K562 (cell line): ENCODE data around the gene MAP3K13. TPM values are rescaled to one million over a fixed set of nuclear protein-coding genes. Genes with fewer than 3 reads are reported as not detected.

Experiments used
- ASH1L ChIP-seq: fragments of 450-650 bp; IDR thresholded peaks from 2 replicates; pipeline ENCODE4 v1.6.1; 2018; ENCODE audit warnings: borderline replicate concordance, mild to moderate bottlenecking, low read depth; ENCODE audit not compliant: partially characterized antibody
- CHCHD3 ChIP-seq: fragments of 250-450 bp; sonication (Bioruptor Pico); IDR thresholded peaks from 2 replicates; pipeline ENCODE4 v2.1.2; 2022; ENCODE audit warnings: mild to moderate bottlenecking
- EP400 ChIP-seq: fragments of 450-650 bp; IDR thresholded peaks from 2 replicates; pipeline ENCODE4 v1.6.1; 2017; ENCODE audit warnings: antibody characterized with exemption, mild to moderate bottlenecking, moderate library complexity
- ETV1 ChIP-seq: fragments of 450-650 bp; conservative IDR thresholded peaks from 2 replicates; pipeline ENCODE4 v1.6.1; 2016; ENCODE audit warnings: missing genetic modification characterization, control low read depth, low read depth, missing compliant biosample characterization
- FOXP1 ChIP-seq: sonication (generic); formaldehyde crosslinking; IDR thresholded peaks from 2 replicates; pipeline ENCODE4 v1.8.0; 2022; ENCODE audit warnings: mild to moderate bottlenecking, missing genetic modification reagents
- GABPB1 ChIP-seq: sonication (generic); formaldehyde crosslinking; IDR thresholded peaks from 2 replicates; pipeline ENCODE4 v1.8.0; 2022; ENCODE audit warnings: mild to moderate bottlenecking, missing genetic modification reagents
- MGA ChIP-seq: fragments of 450-650 bp; IDR thresholded peaks from 2 replicates; pipeline ENCODE4 v1.6.1; 2016; ENCODE audit warnings: mild to moderate bottlenecking, moderate library complexity
- NFIC ChIP-seq: fragments of 450-650 bp; IDR thresholded peaks from 2 replicates; pipeline ENCODE4 v1.6.1; 2017; ENCODE audit warnings: mild to moderate bottlenecking, inconsistent platforms
- PHB2 ChIP-seq: fragments of 450-650 bp; IDR thresholded peaks from 2 replicates; pipeline ENCODE4 v1.6.1; 2017; ENCODE audit warnings: low read depth
- SRF ChIP-seq, 2 experiments: fragments of 250-450, 450-650 bp in 1 of 2; sonication (Bioruptor Pico) in 1 of 2; sonication (generic) in 1 of 2; formaldehyde crosslinking; IDR thresholded peaks; 2 replicates each; pipeline versions ENCODE4 v1.5.0 to v1.5.1; 2020 to 2022; ENCODE audit warnings: mild to moderate bottlenecking in 1 of 2, missing genetic modification reagents in 1 of 2
- TRIM24 ChIP-seq, 2 experiments: fragments of 450-650 bp; IDR thresholded peaks; 2 replicates each; pipeline ENCODE4 v1.6.1; 2016
- XRCC5 ChIP-seq: fragments of 200-400 bp; formaldehyde crosslinking; IDR thresholded peaks from 2 replicates; pipeline ENCODE4 v1.6.1; 2017; ENCODE audit warnings: low read depth, mild to moderate bottlenecking, low read length
- ZKSCAN8 ChIP-seq: fragments of 200-800 bp; sonication (Bioruptor generic); IDR thresholded peaks from 2 replicates; pipeline ENCODE4 v1.6.1; 2016; ENCODE audit warnings: missing genetic modification characterization, missing compliant biosample characterization
- ZNF165 ChIP-seq: fragments of 250-450 bp; sonication (Bioruptor Pico); IDR thresholded peaks from 2 replicates; pipeline ENCODE4 v1.4.0; 2020; ENCODE audit warnings: borderline replicate concordance
- polyA plus RNA-seq, 8 experiments: library from polyadenylated mRNA; depleted of rRNA in 4 of 8; stranded (reverse) in 5 of 8; unstranded in 3 of 8; fragments of >200 nt; fragmentation: Nextera tagmentation in 2 of 8; fragmentation: Illumina TruSeq in 1 of 8; extraction: Ambion mirVana in 2 of 8; extraction: Trizol in 1 of 8; gene quantifications; 2 replicates each; pipeline versions ENCODE4 v1.2.1 to v1.2.3, GENCODE V29; 2011 to 2014; ENCODE audit warnings: inconsistent platforms in 1 of 8, missing spikeins in 1 of 8
- total RNA-seq, 7 experiments: library from RNA; depleted of rRNA in 6 of 7; stranded (reverse); fragments of >200 nt in 6 of 7; fragmentation: Illumina TruSeq in 2 of 7; extraction: Trizol in 2 of 7; gene quantifications; 2 replicates each; pipeline versions ENCODE4 v1.2.1 to v1.2.3, GENCODE V29; 2011 to 2021; ENCODE audit warnings: low replicate concordance in 1 of 7
- TF ChIP-seq, protein P1 (sequence below): IDR thresholded peaks from 2 replicates; pipeline ENCODE4 v1.6.1; 2011; ENCODE audit warnings: borderline replicate concordance, low read depth, mild to moderate bottlenecking, moderate library complexity, low read length; ENCODE audit not compliant: insufficient read depth, poor library complexity, severe bottlenecking

MAP3K13 gene
- total and polyA plus RNA-seq, 9 of the 15 experiments (the other 6 are each of a cell fraction or from before 2014, with no cell fraction given): 0.04 to 0.32 (median 0.15) TPM; not detected in 2

GRCh38 chr3:185537369-185537970 is 174.5 kb downstream of the MAP3K13 start (continued):
- peak; percentile 76 for TF ChIP-seq MGA
- peak; percentile 31; the same call in 1 of the 2 replicates for TF ChIP-seq ZKSCAN8
- TF ChIP-seq ASH1L: no peak
- TF ChIP-seq SRF (CRISPR knock-in tag; IDR thresholded peaks at IDR 0.05): no peak
- TF ChIP-seq TRIM24 (IDR thresholded peaks at IDR 0.05): peak; percentile 64 to 81
- no peak for TF ChIP-seq PHB2
- no peak for TF ChIP-seq FOXP1
- TF ChIP-seq GABPB1 (CRISPR knock-in tag): peak; percentile 65
- no peak for TF ChIP-seq CHCHD3 (CRISPR knock-in tag)
- TF ChIP-seq NFIC: 0 out of 2 replicates have a peak, but pooled peaks have one; percentile 8
- 0 out of 2 replicates have a peak, but pooled peaks have one; percentile 30 for TF ChIP-seq EP400
- TF ChIP-seq ZNF165: no peak
- TF ChIP-seq, protein P1, sequence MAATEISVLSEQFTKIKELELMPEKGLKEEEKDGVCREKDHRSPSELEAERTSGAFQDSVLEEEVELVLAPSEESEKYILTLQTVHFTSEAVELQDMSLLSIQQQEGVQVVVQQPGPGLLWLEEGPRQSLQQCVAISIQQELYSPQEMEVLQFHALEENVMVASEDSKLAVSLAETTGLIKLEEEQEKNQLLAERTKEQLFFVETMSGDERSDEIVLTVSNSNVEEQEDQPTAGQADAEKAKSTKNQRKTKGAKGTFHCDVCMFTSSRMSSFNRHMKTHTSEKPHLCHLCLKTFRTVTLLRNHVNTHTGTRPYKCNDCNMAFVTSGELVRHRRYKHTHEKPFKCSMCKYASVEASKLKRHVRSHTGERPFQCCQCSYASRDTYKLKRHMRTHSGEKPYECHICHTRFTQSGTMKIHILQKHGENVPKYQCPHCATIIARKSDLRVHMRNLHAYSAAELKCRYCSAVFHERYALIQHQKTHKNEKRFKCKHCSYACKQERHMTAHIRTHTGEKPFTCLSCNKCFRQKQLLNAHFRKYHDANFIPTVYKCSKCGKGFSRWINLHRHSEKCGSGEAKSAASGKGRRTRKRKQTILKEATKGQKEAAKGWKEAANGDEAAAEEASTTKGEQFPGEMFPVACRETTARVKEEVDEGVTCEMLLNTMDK: no peak
- no peak for TF ChIP-seq XRCC5
- peak; percentile 79 for TF ChIP-seq ETV1 (tag)
